ENCODE data around the gene ZNF423.

Gene ZNF423

GRCh38 chr16:49585143-49585832 lies 270.6 kb downstream of the ZNF423 start:
- no peak overlapping the region for H2BK120ac ChIP-seq (ENCODE audit: low read depth, low read length)
- H2BK5ac ChIP-seq (ENCODE audit: low read depth, low read length, poor library complexity, severe bottlenecking): no peak overlapping the region
- no peak overlapping the region for H3K18ac ChIP-seq (ENCODE audit: low read depth in 1 of 2, low read length in 2 of 2)
- peaks cover 4 to 9% of the 10 kb centered on the region in 2 experiments for H3K27me3 ChIP-seq (ENCODE audit: control insufficient read depth in 1 of 2, insufficient read depth in 1 of 2, low read length in 2 of 2)
- no peak overlapping the region for H3K9ac ChIP-seq (ENCODE audit: low read length)
- H3K27ac ChIP-seq (ENCODE audit: low read length, poor library complexity, severe bottlenecking): no peak overlapping the region
- H3K4me3 ChIP-seq (ENCODE audit: insufficient read depth in 1 of 2, low read depth in 1 of 2, low read length in 2 of 2): no peak overlapping the region
- H3K9me3 ChIP-seq (ENCODE audit: control insufficient read depth, low read length): no peaks in the 10 kb centered on the region
- no peak overlapping the region for H4K91ac ChIP-seq (ENCODE audit: low read length)
- no peak overlapping the region for H2BK12ac ChIP-seq (ENCODE audit: low read length in 2 of 2)
- no peaks in the 10 kb centered on the region for H3K36me3 ChIP-seq (ENCODE audit: control insufficient read depth in 1 of 2, insufficient read depth in 2 of 2, low read depth in 1 of 2, low read length in 2 of 2)
- no peak overlapping the region for H4K8ac ChIP-seq (ENCODE audit: low read length)
- DNase-seq: no peak
- H3K79me1 ChIP-seq (replicated peaks; ENCODE audit: low read length, poor library complexity, severe bottlenecking): no peaks in the 10 kb centered on the region
- peaks cover 2% of the 10 kb centered on the region for H3K4me1 ChIP-seq (ENCODE audit: control insufficient read depth, insufficient read depth, low read depth, low read length)
- no peak overlapping the region for H3K4ac ChIP-seq (ENCODE audit: low read depth in 1 of 2, low read length in 2 of 2)
- no peak overlapping the region for H3K14ac ChIP-seq (ENCODE audit: low read length in 2 of 2)
- no peak overlapping the region for H2AK5ac ChIP-seq (ENCODE audit: low read length, severe bottlenecking)
- no peak overlapping the region for H3K23ac ChIP-seq (ENCODE audit: low read length in 2 of 2)
- no peak overlapping the region for H3K4me2 ChIP-seq (ENCODE audit: low read length, poor library complexity, severe bottlenecking)
- no peak overlapping the region for H2AFZ ChIP-seq (ENCODE audit: low read depth, low read length)
- 88% methylated on average over 8 of the region's 11 CpGs for WGBS
- no peak overlapping the region for H2BK15ac ChIP-seq (ENCODE audit: low read depth, poor library complexity, severe bottlenecking)

- Histone ChIP-seq H2BK12ac (ENCODE audit: low read length in 2 of 2) (no peak overlapping the region), H3K23ac (ENCODE audit: low read length in 2 of 2) (no peak overlapping the region), H3K4me3 (ENCODE audit: insufficient read depth in 1 of 2, low read depth in 1 of 2, low read length in 2 of 2) (no peak overlapping the region), H4K8ac (ENCODE audit: low read length) (no peak overlapping the region), H3K36me3 (ENCODE audit: control insufficient read depth in 1 of 2, insufficient read depth in 2 of 2, low read depth in 1 of 2, low read length in 2 of 2) (no peaks in the 10 kb centered on the region), H2AK5ac (ENCODE audit: low read length, severe bottlenecking) (no peak overlapping the region), H2BK5ac (ENCODE audit: low read depth, low read length, poor library complexity, severe bottlenecking) (no peak overlapping the region), H3K18ac (ENCODE audit: low read depth in 1 of 2, low read length in 2 of 2) (no peak overlapping the region), H3K9ac (ENCODE audit: low read length) (no peak overlapping the region), H3K27ac (ENCODE audit: low read length, poor library complexity, severe bottlenecking) (no peak overlapping the region), H3K4me2 (ENCODE audit: low read length, poor library complexity, severe bottlenecking) (no peak overlapping the region), H3K14ac (ENCODE audit: low read length in 2 of 2) (no peak overlapping the region), H2AFZ (ENCODE audit: low read depth, low read length) (no peak overlapping the region), H2BK120ac (ENCODE audit: low read depth, low read length) (no peak overlapping the region), H3K9me3 (ENCODE audit: control insufficient read depth, low read length) (no peaks in the 10 kb centered on the region), H3K27me3 (ENCODE audit: control insufficient read depth in 1 of 2, insufficient read depth in 1 of 2, low read length in 2 of 2) (peaks cover 4 to 9% of the 10 kb centered on the region in 2 experiments), H4K91ac (ENCODE audit: low read length) (no peak overlapping the region), H2BK15ac (ENCODE audit: low read depth, poor library complexity, severe bottlenecking) (no peak overlapping the region), H3K4ac (ENCODE audit: low read depth in 1 of 2, low read length in 2 of 2) (no peak overlapping the region), H3K4me1 (ENCODE audit: control insufficient read depth, insufficient read depth, low read depth, low read length) (peaks cover 1% of the 10 kb centered on the region), H3K79me1 (replicated peaks; ENCODE audit: low read length, poor library complexity, severe bottlenecking) (no peaks in the 10 kb centered on the region)
- 82% methylated on average over 3 of the region's 3 CpGs for WGBS
- no peak for DNase-seq
These were observed 272.0 kb downstream of the ZNF423 start for GRCh38 chr16:49583911-49584310.

- Histone ChIP-seq H2AK5ac (ENCODE audit: low read length, severe bottlenecking) (no peak overlapping the region), H2BK15ac (ENCODE audit: low read depth, poor library complexity, severe bottlenecking) (no peak overlapping the region), H3K4me1 (ENCODE audit: control insufficient read depth, insufficient read depth, low read depth, low read length) (no peaks in the 10 kb centered on the region), H3K14ac (ENCODE audit: low read length in 2 of 2) (no peak overlapping the region), H2BK5ac (ENCODE audit: low read depth, low read length, poor library complexity, severe bottlenecking) (no peak overlapping the region), H3K79me1 (replicated peaks; ENCODE audit: low read length, poor library complexity, severe bottlenecking) (no peaks in the 10 kb centered on the region), H3K18ac (ENCODE audit: low read depth in 1 of 2, low read length in 2 of 2) (no peak overlapping the region), H3K4me2 (ENCODE audit: low read length, poor library complexity, severe bottlenecking) (no peak overlapping the region), H2BK120ac (ENCODE audit: low read depth, low read length) (no peak overlapping the region), H3K4ac (ENCODE audit: low read depth in 1 of 2, low read length in 2 of 2) (no peak overlapping the region), H3K9me3 (ENCODE audit: control insufficient read depth, low read length) (no peaks in the 10 kb centered on the region), H2AFZ (ENCODE audit: low read depth, low read length) (no peak overlapping the region), H3K4me3 (ENCODE audit: insufficient read depth in 1 of 2, low read depth in 1 of 2, low read length in 2 of 2) (no peak overlapping the region), H3K36me3 (ENCODE audit: control insufficient read depth in 1 of 2, insufficient read depth in 2 of 2, low read depth in 1 of 2, low read length in 2 of 2) (no peaks in the 10 kb centered on the region), H2BK12ac (ENCODE audit: low read length in 2 of 2) (no peak overlapping the region), H3K9ac (ENCODE audit: low read length) (peak overlapping the region; percentile 87), H4K8ac (ENCODE audit: low read length) (no peak overlapping the region), H4K91ac (ENCODE audit: low read length) (no peak overlapping the region), H3K27me3 (ENCODE audit: control insufficient read depth in 1 of 2, insufficient read depth in 1 of 2, low read length in 2 of 2) (peaks cover 3 to 4% of the 10 kb centered on the region in 2 experiments), H3K27ac (ENCODE audit: low read length, poor library complexity, severe bottlenecking) (no peak overlapping the region), H3K23ac (ENCODE audit: low read length in 2 of 2) (no peak overlapping the region)
- DNase-seq: no peak
- 85% methylated on average over 13 of the region's 13 CpGs for WGBS
These were observed 274.1 kb downstream of the ZNF423 start for GRCh38 chr16:49581630-49582298.

- Histone ChIP-seq H3K18ac (ENCODE audit: low read depth in 1 of 2, low read length in 2 of 2) (no peak overlapping the region), H3K9ac (ENCODE audit: low read length) (peak overlapping the region; percentile 87), H3K9me3 (ENCODE audit: control insufficient read depth, low read length) (no peaks in the 10 kb centered on the region), H3K4me3 (ENCODE audit: insufficient read depth in 1 of 2, low read depth in 1 of 2, low read length in 2 of 2) (peak overlapping the region in 1 of 2 experiments; percentile 69), H2BK15ac (ENCODE audit: low read depth, poor library complexity, severe bottlenecking) (no peak overlapping the region), H2AFZ (ENCODE audit: low read depth, low read length) (no peak overlapping the region), H2BK12ac (ENCODE audit: low read length in 2 of 2) (no peak overlapping the region), H3K23ac (ENCODE audit: low read length in 2 of 2) (no peak overlapping the region), H3K4me2 (ENCODE audit: low read length, poor library complexity, severe bottlenecking) (no peak overlapping the region), H4K8ac (ENCODE audit: low read length) (no peak overlapping the region), H3K4ac (ENCODE audit: low read depth in 1 of 2, low read length in 2 of 2) (no peak overlapping the region), H3K27ac (ENCODE audit: low read length, poor library complexity, severe bottlenecking) (no peak overlapping the region), H3K27me3 (ENCODE audit: control insufficient read depth in 1 of 2, insufficient read depth in 1 of 2, low read length in 2 of 2) (peaks cover 3 to 4% of the 10 kb centered on the region in 2 experiments), H2BK5ac (ENCODE audit: low read depth, low read length, poor library complexity, severe bottlenecking) (no peak overlapping the region), H3K79me1 (replicated peaks; ENCODE audit: low read length, poor library complexity, severe bottlenecking) (no peaks in the 10 kb centered on the region), H3K36me3 (ENCODE audit: control insufficient read depth in 1 of 2, insufficient read depth in 2 of 2, low read depth in 1 of 2, low read length in 2 of 2) (no peaks in the 10 kb centered on the region), H2AK5ac (ENCODE audit: low read length, severe bottlenecking) (no peak overlapping the region), H4K91ac (ENCODE audit: low read length) (no peak overlapping the region), H3K14ac (ENCODE audit: low read length in 2 of 2) (no peak overlapping the region), H3K4me1 (ENCODE audit: control insufficient read depth, insufficient read depth, low read depth, low read length) (no peaks in the 10 kb centered on the region), H2BK120ac (ENCODE audit: low read depth, low read length) (no peak overlapping the region)
- DNase-seq: no peak
- 79% methylated on average over 14 of the region's 16 CpGs for WGBS
These were observed 275.1 kb downstream of the ZNF423 start for GRCh38 chr16:49580751-49581303.

Data from mesenchymal stem cell (in vitro differentiated cells and primary cell).